SK-N-MC (cell line): ENCODE data around the gene GNA14.
"Not testable (repeated sequence)": the region's sequence is repeated elsewhere in the genome, so short reads cannot be mapped to it uniquely, and the experiment has no call there.

Source experiments
- EZH2 ChIP-seq: fragments of 200-600 bp; sonication (generic); IDR thresholded peaks from one replicate; pipeline ENCODE4 v1.6.1; 2017; ENCODE audit warnings: antibody characterized with exemption
- POLR2AphosphoS5 ChIP-seq: IDR thresholded peaks from 2 replicates; pipeline ENCODE4 v1.6.1; 2012; ENCODE audit warnings: mild to moderate bottlenecking, low read depth, low read length, borderline replicate concordance

DNA sequence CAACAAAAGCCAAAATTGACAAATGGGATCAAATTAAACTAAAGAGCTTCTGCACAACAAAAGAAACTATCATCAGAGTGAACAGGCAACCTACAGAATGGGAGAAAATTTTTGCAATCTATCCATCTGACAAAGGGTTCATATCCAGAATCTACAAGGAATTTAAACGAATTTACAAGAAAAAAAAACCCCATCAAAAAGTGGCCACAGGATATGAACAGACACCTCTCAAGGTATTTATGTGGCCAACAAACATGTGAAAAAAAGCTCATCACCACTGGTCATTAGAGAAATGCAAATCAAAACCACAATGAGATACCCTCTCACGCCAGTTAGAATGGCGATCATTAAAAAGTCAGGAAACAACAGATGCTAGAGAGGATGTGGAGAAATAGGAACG is 19.3 kb downstream of the GNA14 start:
- TF ChIP-seq EZH2, POLR2AphosphoS5: not testable (repeated sequence)
